SK-N-SH treated with all-trans-retinoic acid at 6 μM for 48 hours (cell line): ENCODE data around the gene JARID2.

Experiments used
- GLIS3 ChIP-seq: fragments of 250-450 bp; sonication (Bioruptor Pico); IDR thresholded peaks from 2 replicates; pipeline ENCODE4 v1.5.0; 2020; ENCODE audit warnings: mild to moderate bottlenecking, moderate library complexity
- PATZ1 ChIP-seq: fragments of 250-450 bp; sonication (Bioruptor Pico); IDR thresholded peaks from 2 replicates; pipeline ENCODE4 v1.8.0; 2020; ENCODE audit warnings: mild to moderate bottlenecking, moderate library complexity, borderline replicate concordance
- ZFP3 ChIP-seq: fragments of 250-450 bp; sonication (Bioruptor Pico); IDR thresholded peaks from 2 replicates; pipeline ENCODE4 v1.5.0; 2020; ENCODE audit warnings: mild to moderate bottlenecking, moderate library complexity
- ZNF8 ChIP-seq: fragments of 450-650 bp; formaldehyde crosslinking; IDR thresholded peaks from 2 replicates; pipeline ENCODE4 v1.5.0; 2020; ENCODE audit warnings: mild to moderate bottlenecking, moderate library complexity
- TF ChIP-seq, protein P1 (sequence below): fragments of 250-450 bp; sonication (Bioruptor Pico); IDR thresholded peaks from 2 replicates; pipeline ENCODE4 v1.5.1; 2020; ENCODE audit warnings: low read depth, mild to moderate bottlenecking, moderate library complexity

GRCh38 chr6:15401120-15401519, 155.3 kb downstream of the JARID2 start:
- TF ChIP-seq GLIS3 (CRISPR knock-in tag) (no peak), PATZ1 (no peak), ZNF8 (CRISPR knock-in tag) (no peak), ZFP3 (CRISPR knock-in tag) (no peak)
- TF ChIP-seq, protein P1, sequence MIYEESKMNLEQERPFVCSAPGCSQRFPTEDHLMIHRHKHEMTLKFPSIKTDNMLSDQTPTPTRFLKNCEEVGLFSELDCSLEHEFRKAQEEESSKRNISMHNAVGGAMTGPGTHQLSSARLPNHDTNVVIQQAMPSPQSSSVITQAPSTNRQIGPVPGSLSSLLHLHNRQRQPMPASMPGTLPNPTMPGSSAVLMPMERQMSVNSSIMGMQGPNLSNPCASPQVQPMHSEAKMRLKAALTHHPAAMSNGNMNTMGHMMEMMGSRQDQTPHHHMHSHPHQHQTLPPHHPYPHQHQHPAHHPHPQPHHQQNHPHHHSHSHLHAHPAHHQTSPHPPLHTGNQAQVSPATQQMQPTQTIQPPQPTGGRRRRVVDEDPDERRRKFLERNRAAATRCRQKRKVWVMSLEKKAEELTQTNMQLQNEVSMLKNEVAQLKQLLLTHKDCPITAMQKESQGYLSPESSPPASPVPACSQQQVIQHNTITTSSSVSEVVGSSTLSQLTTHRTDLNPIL: no peak
